IMR-90 (cell line): ENCODE data around the gene SLC19A1. TPM values are rescaled to one million over a fixed set of nuclear protein-coding genes. Genes with fewer than 3 reads are reported as not detected.

Experiments
- ATAC-seq: fragments of 200-7000 bp; cut with Tn5 transposase; 2 replicates; pipeline ENCODE4 v1.9.1; 2020; ENCODE audit warnings: low read depth, mild to moderate bottlenecking, moderate library complexity
- BruUV-seq: library from RNA; stranded (reverse); fragments of 400-500 nt; replicated peaks from 2 replicates; lab custom pipeline; 2021; lab: Mats Ljungman, UMichigan
- CTCF ChIA-PET: fragments of 300-600 bp; formaldehyde crosslinking; extraction: SDS; loops from one replicate; lab custom pipeline; 2021; ENCODE audit warnings: antibody characterized with exemption; lab: Yijun Ruan, JAX
- POLR2A ChIA-PET: fragments of 300-600 bp; sonication (Branson Sonifier 250); formaldehyde crosslinking; loops from one replicate; lab custom pipeline; 2022; ENCODE audit warnings: antibody characterized with exemption; ENCODE audit not compliant: unreplicated experiment; lab: Charles Lee
- DNase-seq: peaks from one replicate; pipeline ENCODE4 v3.0.0; 2013
- H2AFZ ChIP-seq: replicated peaks from 2 replicates; pipeline ENCODE3; 2013; ENCODE audit warnings: low read length, mild to moderate bottlenecking; ENCODE audit not compliant: poor library complexity
- H2AK5ac ChIP-seq: 2 replicates; pipeline ENCODE4 v1.6.1; 2013; ENCODE audit warnings: low read depth, low read length, inconsistent platforms
- H2AK9ac ChIP-seq: replicated peaks from 2 replicates; pipeline ENCODE3; 2013; ENCODE audit warnings: mild to moderate bottlenecking, low read depth, low read length, moderate library complexity; ENCODE audit not compliant: poor library complexity
- H2BK120ac ChIP-seq: 2 replicates; pipeline ENCODE4 v1.6.1; 2013; ENCODE audit warnings: low read depth, low read length, inconsistent platforms
- H2BK15ac ChIP-seq: 3 replicates; pipeline ENCODE4 v1.6.1; 2013; ENCODE audit warnings: low read depth, low read length, inconsistent platforms
- H2BK20ac ChIP-seq: 2 replicates; pipeline ENCODE4 v1.6.1; 2013; ENCODE audit warnings: low read depth, mild to moderate bottlenecking, inconsistent platforms, low read length, moderate library complexity
- H2BK5ac ChIP-seq: 2 replicates; pipeline ENCODE4 v1.6.1; 2013; ENCODE audit warnings: mild to moderate bottlenecking, low read depth, low read length, inconsistent platforms; ENCODE audit not compliant: poor library complexity, severe bottlenecking
- H3K14ac ChIP-seq: replicated peaks from 2 replicates; pipeline ENCODE4 v1.6.1; 2013; ENCODE audit warnings: low read depth, low read length, inconsistent platforms
- H3K18ac ChIP-seq: 2 replicates; pipeline ENCODE4 v1.6.1; 2013; ENCODE audit warnings: low read depth, low read length, control low read depth
- H3K23ac ChIP-seq: 2 replicates; pipeline ENCODE4 v1.6.1; 2013; ENCODE audit warnings: low read depth, low read length, inconsistent platforms
- H3K27ac ChIP-seq: 2 replicates; pipeline ENCODE4 v1.5.1; 2013; ENCODE audit warnings: mild to moderate bottlenecking, control low read depth, low read length; ENCODE audit not compliant: insufficient read depth
- H3K27me3 ChIP-seq: 2 replicates; pipeline ENCODE4 v1.6.1; 2013; ENCODE audit warnings: low read length; ENCODE audit not compliant: control insufficient read depth, insufficient read depth
- H3K36me3 ChIP-seq: 2 replicates; pipeline ENCODE4 v1.6.1; 2013; ENCODE audit warnings: low read length, mixed read lengths; ENCODE audit not compliant: control insufficient read depth, insufficient read depth
- H3K4ac ChIP-seq: 2 replicates; pipeline ENCODE4 v1.6.1; 2013; ENCODE audit warnings: low read depth, low read length, inconsistent platforms
- H3K4me1 ChIP-seq: 2 replicates; pipeline ENCODE4 v1.6.1; 2013; ENCODE audit warnings: low read length, mixed read lengths; ENCODE audit not compliant: control insufficient read depth, insufficient read depth
- H3K4me2 ChIP-seq: 2 replicates; pipeline ENCODE4 v1.6.1; 2013; ENCODE audit warnings: low read depth, mild to moderate bottlenecking, control low read depth, low read length, moderate library complexity
- H3K4me3 ChIP-seq: 2 replicates; pipeline ENCODE4 v1.5.1; 2013; ENCODE audit warnings: low read depth, mild to moderate bottlenecking, control low read depth, low read length, moderate library complexity; ENCODE audit not compliant: insufficient read depth
- H3K56ac ChIP-seq: 2 replicates; pipeline ENCODE4 v1.6.1; 2013; ENCODE audit warnings: low read length, inconsistent platforms; ENCODE audit not compliant: insufficient read depth; ENCODE audit errors: extremely low read depth
- H3K79me1 ChIP-seq, 2 experiments: 2 replicates each; pipeline ENCODE4 v1.6.1; 2013; ENCODE audit warnings: low read length in 2 of 2, inconsistent platforms in 1 of 2, low read depth in 1 of 2
- H3K9ac ChIP-seq: 2 replicates; pipeline ENCODE4 v1.6.1; 2013; ENCODE audit warnings: low read depth, low read length, control low read depth
- H3K9me1 ChIP-seq: 2 replicates; pipeline ENCODE4 v1.6.1; 2013; ENCODE audit warnings: low read length, inconsistent platforms; ENCODE audit not compliant: insufficient read depth
- H3K9me3 ChIP-seq: 2 replicates; pipeline ENCODE4 v1.6.1; 2013; ENCODE audit warnings: low read length; ENCODE audit not compliant: control insufficient read depth, insufficient read depth
- H4K20me1 ChIP-seq: 2 replicates; pipeline ENCODE4 v1.6.1; 2013; ENCODE audit warnings: low read length, inconsistent platforms; ENCODE audit not compliant: insufficient read depth
- H4K5ac ChIP-seq: 2 replicates; pipeline ENCODE4 v1.6.1; 2013; ENCODE audit warnings: mild to moderate bottlenecking, low read depth, low read length, control low read depth
- H4K8ac ChIP-seq, 2 experiments: 2 replicates each; pipeline ENCODE4 v1.6.1; 2013; ENCODE audit warnings: low read depth in 2 of 2, low read length in 2 of 2, control low read depth in 1 of 2, inconsistent platforms in 1 of 2
- H4K91ac ChIP-seq: 2 replicates; pipeline ENCODE4 v1.6.1; 2013; ENCODE audit warnings: low read depth, low read length, inconsistent platforms; ENCODE audit not compliant: insufficient read depth
- CEBPB ChIP-seq: IDR thresholded peaks from 2 replicates; pipeline ENCODE4 v1.6.1; 2012; ENCODE audit warnings: low read depth, low read length, improper control_type of control experiment
- CHD1 ChIP-seq: IDR thresholded peaks from 2 replicates; pipeline ENCODE4 v1.6.1; 2012; ENCODE audit warnings: low read depth, low read length, improper control_type of control experiment
- CTCF ChIP-seq: conservative IDR thresholded peaks from 2 replicates; pipeline ENCODE4 v1.5.1; 2012; ENCODE audit warnings: mild to moderate bottlenecking, low read depth, low read length, improper control_type of control experiment
- FOS ChIP-seq: fragments of 150-350 bp; IDR thresholded peaks from 2 replicates; pipeline ENCODE4 v1.6.1; 2016; ENCODE audit warnings: low read depth, low read length
- MAZ ChIP-seq: IDR thresholded peaks from 2 replicates; pipeline ENCODE4 v1.6.1; 2012; ENCODE audit warnings: low read depth, mild to moderate bottlenecking, low read length, improper control_type of control experiment, moderate library complexity, borderline replicate concordance
- MXI1 ChIP-seq: IDR thresholded peaks from 2 replicates; pipeline ENCODE4 v1.6.1; 2012; ENCODE audit warnings: low read depth, mild to moderate bottlenecking, low read length, moderate library complexity, borderline replicate concordance
- RAD21 ChIP-seq: IDR thresholded peaks from 2 replicates; pipeline ENCODE4 v1.6.1; 2012; ENCODE audit warnings: low read length, improper control_type of control experiment
- WGBS, 2 experiments: methylation state at CpG; one replicate each; pipeline versions ENCODE4 v1.1.5 to v1.1.7; 2013; ENCODE audit warnings: missing lambda C conversion rate in 2 of 2; ENCODE audit not compliant: insufficient read length in 1 of 2; ENCODE audit errors: extremely low coverage in 2 of 2; 5-methylcytosine and 5-hydroxymethylcytosine counted together
- dilution Hi-C: fragments of 300-500 bp; cut with HindIII; formaldehyde crosslinking; loops from one replicate; pipeline ENCODE4 v1.14.3; 2018; ENCODE audit warnings: low sequenced_read_pairs; ENCODE audit not compliant: unreplicated experiment
- in situ Hi-C: fragments of 300-500 bp; cut with MboI; formaldehyde crosslinking; loops from 3 replicates; pipeline ENCODE4 v1.14.3; 2019; ENCODE audit warnings: low sequenced_read_pairs, inconsistent platforms, mixed read lengths
- intact Hi-C: fragments of 100-400 bp; cut with micrococcal nuclease; formaldehyde crosslinking; loops from 2 replicates; pipeline ENCODE4 v1.10.0; 2022
- polyA plus RNA-seq, 3 experiments: library from polyadenylated mRNA; depleted of rRNA; stranded (reverse); fragments of >200 nt; gene quantifications; 2 replicates each; pipeline ENCODE4 v1.2.3, GENCODE V29; 2012; ENCODE audit warnings: low replicate concordance in 1 of 3
- total RNA-seq: library from RNA; depleted of rRNA; stranded (reverse); fragments of >200 nt; gene quantifications from 2 replicates; pipeline ENCODE4 v1.2.3, GENCODE V29; 2012

SLC19A1 gene
- total and polyA plus RNA-seq, 2 of the 4 experiments (the other 2 are of a cell fraction), result 2.2 to 16.2 TPM

- Histone ChIP-seq H3K23ac (no peak overlapping the region), H3K27ac (no peak overlapping the region)
Measured at GRCh38 chr21:45466330-45467220, 75.7 kb downstream of the SLC19A1 start.

More at GRCh38 chr21:45466330-45467220, 75.7 kb downstream of the SLC19A1 start:
- BruUV-seq, result no TSS peak
- Histone ChIP-seq H4K20me1 (peaks cover 52% of the 10 kb centered on the region), H3K4me1 (peaks cover 18% of the 10 kb centered on the region), H3K4me2 (no peak overlapping the region), H3K14ac (no peak overlapping the region), H3K56ac (no peak overlapping the region), H2BK15ac (no peak overlapping the region), H3K18ac (no peak overlapping the region), H4K5ac (no peak overlapping the region), H2AK5ac (no peak overlapping the region), H4K91ac (no peak overlapping the region), H3K4me3 (no peak overlapping the region), H2BK20ac (no peak overlapping the region), H3K9me3 (peaks cover 2% of the 10 kb centered on the region; the same call in 1 of the 2 replicates), H2AFZ (no peak overlapping the region), H3K9me1 (peaks cover 11% of the 10 kb centered on the region; the same call in 1 of the 2 replicates), H3K4ac (no peak overlapping the region; the same call in 1 of the 2 replicates), H2BK5ac (no peak overlapping the region), H3K79me1 (peaks cover 8 to 65% of the 10 kb centered on the region in 2 experiments; a peak in 3 of 4 replicates), H2AK9ac (no peak overlapping the region), H3K27me3 (no peaks in the 10 kb centered on the region), H3K9ac (no peak overlapping the region), H3K36me3 (peaks cover 14% of the 10 kb centered on the region), H4K8ac (no peak overlapping the region), H2BK120ac (no peak overlapping the region)
- dilution Hi-C loops (no loop called here), in situ Hi-C loops (loop anchor here (10.0 kb wide), 1 partner anchor 358 kb away; no protein-coding TSS in a partner anchor), intact Hi-C loops (no loop called here)
- WGBS, 2 experiments, result 82% methylated on average over 13 of the region's 30 CpGs; no CpG with 5 or more reads in 1 of the 2 experiments
- ChIA-PET POLR2A (no interaction called here), CTCF (interaction anchor here (0.6 kb wide), 1 partner anchor 48 kb away, joined by 3 read pairs; no protein-coding TSS in a partner anchor)
- no peak for ATAC-seq
- TF ChIP-seq CHD1, result no peak
- TF ChIP-seq MXI1, result no peak
- no peak for TF ChIP-seq MAZ
- no peak for TF ChIP-seq FOS
- TF ChIP-seq CEBPB, result no peak
- no peak for TF ChIP-seq RAD21
- no peak for TF ChIP-seq CTCF
- DNase-seq, result no peak
